ENCODE results near the gene EXD3. TPM values are rescaled to one million over a fixed set of nuclear protein-coding genes. Genes with fewer than 3 reads are reported as not detected.

Gene EXD3
- total RNA-seq, 1 experiment from 2014 or later: 15.3 TPM

GRCh38 chr9:137449081-137449844 lies 26.3 kb upstream of the EXD3 start:
- TF ChIP-seq CTCF (conservative IDR thresholded peaks at IDR 0.05): no peak

More at GRCh38 chr9:137449081-137449844, 26.3 kb upstream of the EXD3 start:
- Mint-ChIP-seq H3K27me3 (ENCODE audit: low read depth) (peaks cover 8% of the 10 kb centered on the region), H3K4me3 (no peak overlapping the region), H3K4me1 (peaks cover 7 to 16% of the 10 kb centered on the region in 2 experiments), H3K27ac (no peak overlapping the region), H3K36me3 (ENCODE audit: insufficient read depth in 1 of 3, low read depth in 3 of 3) (peaks cover 0 to 13% (median 2%) of the 10 kb centered on the region in 3 experiments; a peak in 4 of 7 replicates), H3K9me3 (no peaks in the 10 kb centered on the region)
- Histone ChIP-seq H3K27ac (ENCODE audit: insufficient read length, low read depth, low read length) (no peak overlapping the region), H3K79me2 (ENCODE audit: insufficient read depth, low read length) (no peaks in the 10 kb centered on the region), H3T11ph (ENCODE audit: low read length) (no peak overlapping the region), H4K8ac (replicated peaks; ENCODE audit: insufficient read length, low read depth, low read length) (no peak overlapping the region), H4K5ac (ENCODE audit: insufficient read length, low read depth, low read length) (no peak overlapping the region), H3K4me2 (ENCODE audit: insufficient read depth, insufficient read length, low read length) (no peak overlapping the region), H3K9me3 (ENCODE audit: control insufficient read depth, low read depth, low read length) (no peaks in the 10 kb centered on the region), H3K56ac (ENCODE audit: insufficient read length, low read depth, low read length) (no peak overlapping the region), H3K27me3 (ENCODE audit: insufficient read depth, low read length) (no peaks in the 10 kb centered on the region), H2BK120ac (ENCODE audit: low read depth, low read length, poor library complexity, severe bottlenecking) (no peak overlapping the region), H4K91ac (ENCODE audit: insufficient read length, low read depth, low read length) (no peak overlapping the region), H3K4me1 (ENCODE audit: insufficient read depth, low read length) (no peaks in the 10 kb centered on the region), H3K14ac (ENCODE audit: insufficient read depth, low read length) (no peak overlapping the region), H4K20me1 (ENCODE audit: control insufficient read depth, insufficient read depth, insufficient read length) (peaks cover 3% of the 10 kb centered on the region), H2BK20ac (ENCODE audit: low read depth, low read length, poor library complexity, severe bottlenecking) (no peak overlapping the region), H3K23me2 (ENCODE audit: insufficient read length, low read depth, low read length, poor library complexity, severe bottlenecking) (no peaks in the 10 kb centered on the region), H3K4ac (ENCODE audit: low read depth, low read length) (no peak overlapping the region), H3K9ac (ENCODE audit: extremely low read depth, insufficient read length, low read length) (no peak overlapping the region), H3K23ac (ENCODE audit: insufficient read length, low read depth, low read length) (no peak overlapping the region), H2BK5ac (ENCODE audit: insufficient read length, low read length) (no peak overlapping the region), H3K18ac (ENCODE audit: insufficient read length, low read depth, low read length) (no peak overlapping the region), H2AK5ac (ENCODE audit: insufficient read length, low read length) (no peak overlapping the region), H2BK15ac (ENCODE audit: low read depth, low read length) (no peak overlapping the region), H3K79me1 (ENCODE audit: insufficient read depth, low read depth, low read length, poor library complexity, severe bottlenecking) (no peaks in the 10 kb centered on the region), H2BK12ac (ENCODE audit: insufficient read length, low read depth, low read length) (no peak overlapping the region), H2AFZ (ENCODE audit: low read length) (no peak overlapping the region)
- no CpG with 5 or more reads among the region's 36 CpGs for WGBS (ENCODE audit: extremely low coverage, insufficient read length, low lambda C conversion rate)
- no peak for DNase-seq
